Myometrial cell (primary cell): Measurements from ENCODE around the gene SLC2A13. TPM values are rescaled to one million over a fixed set of nuclear protein-coding genes. Genes with fewer than 3 reads are reported as not detected.

Source experiments
- total RNA-seq: library from RNA; depleted of rRNA; stranded (reverse); fragments of >200 nt; gene quantifications from 2 replicates; pipeline ENCODE4 v1.2.3, GENCODE V29; 2015

The SLC2A13 gene
- 5.5 and 7.8 TPM in 2 replicates for total RNA-seq

GRCh38 chr12:40105515-40106201 lies at the start of gene SLC2A13:
Gene SLC2A13 (minus strand): TSS chr12:40106081. CDS start chr12:40105808, 273 bp downstream.

Other genes with a start within 250 kb of the SLC2A13 start
- 2.3 and 4.1 TPM in 2 replicates for gene LRRK2, start 118.9 kb upstream of the SLC2A13 start, total RNA-seq